GM12878 (cell line): ENCODE data around the gene KIAA1671. TPM values are rescaled to one million over a fixed set of nuclear protein-coding genes. Genes with fewer than 3 reads are reported as not detected.

Source experiments
- ASH2L ChIP-seq: fragments of 300-600, 200-600 bp; sonication (generic); IDR thresholded peaks from 2 replicates; pipeline ENCODE4 v1.6.1; 2017; ENCODE audit warnings: low read depth, mild to moderate bottlenecking, borderline replicate concordance
- KLF5 ChIP-seq: fragments of 450-650 bp; IDR thresholded peaks from 2 replicates; pipeline ENCODE4 v1.6.1; 2014; ENCODE audit warnings: mild to moderate bottlenecking; ENCODE audit not compliant: partially characterized antibody
- MXI1 ChIP-seq: fragments of 150-350 bp; IDR thresholded peaks from 2 replicates; pipeline ENCODE4 v1.6.1; 2011; ENCODE audit warnings: low read depth, mild to moderate bottlenecking, inconsistent platforms, low read length, improper control_type of control experiment
- ZBTB11 ChIP-seq: fragments of 450-650 bp; formaldehyde crosslinking; IDR thresholded peaks from 2 replicates; pipeline ENCODE4 v1.5.0; 2022; ENCODE audit warnings: mild to moderate bottlenecking, missing genetic modification characterization
- ZBTB40 ChIP-seq: fragments of 450-650 bp; IDR thresholded peaks from 2 replicates; pipeline ENCODE4 v1.6.1; 2016; ENCODE audit warnings: mild to moderate bottlenecking, moderate library complexity, borderline replicate concordance
- ZNF217 ChIP-seq: fragments of 450-650 bp; IDR thresholded peaks from 2 replicates; pipeline ENCODE4 v1.6.1; 2017; ENCODE audit warnings: antibody characterized with exemption, mild to moderate bottlenecking
- polyA plus RNA-seq, 11 experiments: library from polyadenylated mRNA; depleted of rRNA in 4 of 11; unstranded in 6 of 11; stranded (reverse) in 5 of 11; fragments of >200 nt; fragmentation: Nextera tagmentation in 4 of 11; fragmentation: Illumina TruSeq in 1 of 11; extraction: Ambion mirVana in 4 of 11; extraction: Trizol in 1 of 11; gene quantifications; 1 replicate in 1 of 11; 2 replicates in 10 of 11; pipeline versions ENCODE4 v1.2.1 to v1.2.3, GENCODE V29; 2011 to 2016; ENCODE audit warnings: inconsistent platforms in 2 of 11, missing spikeins in 2 of 11, low read depth in 1 of 11
- total RNA-seq, 4 experiments: library from RNA; depleted of rRNA in 3 of 4; stranded (reverse); fragments of >200 nt in 3 of 4; fragmentation: Illumina TruSeq in 1 of 4; extraction: Trizol in 1 of 4; gene quantifications; 2 replicates each; pipeline versions ENCODE4 v1.2.1 to v1.2.3, GENCODE V29; 2013 to 2021

KIAA1671 gene
- total and polyA plus RNA-seq, 10 of the 15 experiments (the other 5 are each of a cell fraction or from before 2014, with no cell fraction given) = 0.05 to 2.7 (median 0.33) TPM

- no peak for TF ChIP-seq ZBTB11
- no peak for TF ChIP-seq ASH2L
- TF ChIP-seq MXI1 = no peak
- TF ChIP-seq ZNF217 = no peak
- no peak for TF ChIP-seq KLF5
- no peak for TF ChIP-seq ZBTB40
- TF ChIP-seq, all 136 proteins: peak for 0
Measured at GRCh38 chr22:25212337-25212736, 259.8 kb downstream of the KIAA1671 start (continued).
